Stimulated activated CD4-positive, alpha-beta T cell treated with anti-CD3 and anti-CD28 coated beads, Interleukin-1b, Interleukin-23, amount 100 ng/mL, for 1 hour (primary cell): ENCODE data around the gene WIF1.
A peak's percentile ranks its signal among the peaks of the same experiment; 100 is the strongest.

ENCODE experiments used
- DNase-seq, 2 donors: peaks; one replicate each; pipeline ENCODE4 v3.0.0-alpha.2; 2020; ENCODE audit warnings: low read depth in 2 of 2

The WIF1 gene

DNA sequence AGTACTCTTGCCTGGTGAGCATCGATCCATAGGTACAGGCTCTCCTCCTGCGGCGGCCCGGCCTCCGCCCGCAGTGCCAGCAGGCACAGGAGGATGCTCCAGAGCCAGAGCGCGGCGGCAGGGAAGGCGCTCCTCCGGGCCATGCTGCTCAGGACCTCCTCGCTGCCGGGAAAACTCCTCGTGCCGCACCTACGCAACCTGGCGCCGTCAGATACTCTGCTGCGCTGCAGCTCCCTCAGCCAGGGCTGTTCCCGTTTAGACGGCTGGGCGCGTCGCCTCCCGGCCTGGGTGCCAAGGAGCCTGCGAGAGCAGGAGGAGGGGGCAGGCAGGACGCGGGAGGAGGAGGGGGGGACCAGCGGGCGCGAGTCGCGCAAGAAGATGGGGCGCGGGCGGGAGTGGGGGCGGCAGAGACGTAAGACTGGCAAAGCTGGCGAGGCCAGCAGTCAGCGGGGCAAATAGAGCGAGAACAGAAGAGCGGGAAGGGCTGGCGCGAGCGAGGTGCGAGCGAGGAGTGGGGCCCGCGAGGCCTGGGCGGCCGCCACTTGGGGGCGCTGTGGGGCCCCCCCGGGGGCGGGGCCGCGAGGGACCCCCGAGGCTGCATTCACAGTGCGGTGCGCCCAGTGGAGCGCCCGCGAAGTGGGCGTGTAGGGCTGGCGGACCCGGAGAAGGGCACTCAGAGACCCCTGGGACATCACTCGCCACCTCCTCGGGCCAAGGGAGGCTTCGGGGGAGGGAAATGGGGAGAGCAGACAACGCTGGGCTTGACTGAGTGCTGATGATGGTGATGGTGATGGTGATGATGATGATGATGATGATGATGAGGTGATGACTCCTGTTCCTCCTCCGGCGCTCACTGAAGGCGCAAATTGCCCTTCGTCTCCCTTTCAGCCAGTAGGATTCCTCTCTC is at the start of gene WIF1:
Gene WIF1, minus strand, starts transcription at position 257 of the 907 bp plus-strand sequence. Its CDS starts 114 bp downstream, at position 143.
- no peak for DNase-seq

- DNase-seq = peak; percentile 19 to 27
These were observed 49.2 kb upstream of the WIF1 start for GRCh38 chr12:65170209-65170881.

- peak; percentile 78 to 79 for DNase-seq
These were observed 48.5 kb upstream of the WIF1 start, which contains the start of gene LEMD3 for GRCh38 chr12:65169320-65170208. Gene LEMD3 (plus strand): TSS chr12:65169583. CDS start chr12:65169597, 14 bp downstream.

DNA sequence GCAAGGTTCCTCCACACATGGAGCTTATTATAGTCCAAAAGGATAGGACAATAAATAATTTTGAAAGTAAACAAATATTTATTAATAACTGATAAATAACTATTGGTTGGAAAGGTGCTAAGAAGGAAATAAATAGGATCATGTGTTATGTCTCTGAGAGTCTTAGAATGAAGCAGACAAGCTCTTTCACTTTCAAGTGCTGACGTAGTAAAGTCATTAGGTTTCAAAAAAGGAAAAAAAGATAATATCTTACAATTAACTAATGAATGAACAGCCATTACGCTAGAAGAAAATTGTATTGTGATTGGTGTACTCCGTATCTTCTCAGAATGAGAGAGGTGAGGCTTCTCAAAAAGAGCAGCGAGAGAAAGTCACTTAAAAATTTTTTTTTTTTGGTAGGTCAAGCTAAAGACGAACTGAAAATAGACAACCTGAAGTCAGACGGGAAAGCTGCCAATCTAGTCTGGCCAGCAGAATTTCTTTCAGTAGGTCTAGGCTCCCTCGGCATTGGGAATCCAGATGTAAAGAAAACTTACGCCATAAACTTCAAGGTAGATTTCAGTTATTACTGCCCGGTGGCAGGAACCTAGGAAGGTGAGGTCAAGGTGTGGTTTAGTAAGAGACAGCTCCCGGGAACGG is 47.7 kb upstream of the WIF1 start:
- DNase-seq = no peak

- no peak for DNase-seq
These were observed 43.7 kb upstream of the WIF1 start for GRCh38 chr12:65164774-65165173.

DNA sequence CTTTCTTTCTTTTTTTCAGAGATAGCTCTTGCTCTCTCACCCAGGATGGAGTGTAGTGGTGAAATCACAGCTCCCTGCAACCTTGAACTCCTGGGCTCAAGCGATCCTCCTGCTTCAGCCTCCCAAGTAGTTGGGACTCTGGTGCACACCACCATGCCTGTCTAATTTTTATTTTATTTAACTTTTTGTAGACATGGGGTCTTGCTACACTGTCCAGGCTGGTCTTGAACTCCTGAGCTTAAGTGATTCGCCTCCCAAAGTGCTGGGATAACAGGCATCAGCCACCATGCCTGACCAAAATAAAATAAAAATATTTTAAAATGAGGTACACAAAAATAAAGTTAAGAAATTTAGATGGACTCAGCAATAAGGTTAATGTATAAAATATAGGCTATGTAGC is 43.1 kb upstream of the WIF1 start:
- no peak for DNase-seq

GRCh38 chr12:65162609-65163008 is 41.5 kb upstream of the WIF1 start:
- no peak for DNase-seq

- DNase-seq = no peak
These were observed 36.0 kb upstream of the WIF1 start for GRCh38 chr12:65157091-65157490.

GRCh38 chr12:65156366-65156841 is 35.3 kb upstream of the WIF1 start:
- no peak for DNase-seq

- DNase-seq = no peak
These were observed 34.7 kb upstream of the WIF1 start for GRCh38 chr12:65155784-65156183.

DNA sequence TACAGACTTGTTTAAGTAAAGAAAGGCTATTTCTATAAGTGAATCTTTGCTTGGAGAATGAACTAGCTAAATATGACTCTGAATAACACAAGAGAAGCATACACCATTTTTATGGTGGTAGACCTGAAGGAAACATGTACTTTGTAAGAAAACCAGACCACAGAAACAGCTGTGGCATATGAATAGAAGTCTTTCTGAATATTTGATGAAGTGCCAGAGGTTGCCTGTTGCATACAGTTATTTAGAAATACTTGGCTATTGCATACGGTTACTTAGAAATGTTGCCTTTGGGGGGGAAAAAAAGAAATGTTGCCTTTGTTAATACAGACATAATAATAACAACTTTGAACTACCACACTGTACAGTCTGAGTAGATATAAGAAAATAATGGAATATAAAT is 31.5 kb upstream of the WIF1 start:
- no peak for DNase-seq

DNA sequence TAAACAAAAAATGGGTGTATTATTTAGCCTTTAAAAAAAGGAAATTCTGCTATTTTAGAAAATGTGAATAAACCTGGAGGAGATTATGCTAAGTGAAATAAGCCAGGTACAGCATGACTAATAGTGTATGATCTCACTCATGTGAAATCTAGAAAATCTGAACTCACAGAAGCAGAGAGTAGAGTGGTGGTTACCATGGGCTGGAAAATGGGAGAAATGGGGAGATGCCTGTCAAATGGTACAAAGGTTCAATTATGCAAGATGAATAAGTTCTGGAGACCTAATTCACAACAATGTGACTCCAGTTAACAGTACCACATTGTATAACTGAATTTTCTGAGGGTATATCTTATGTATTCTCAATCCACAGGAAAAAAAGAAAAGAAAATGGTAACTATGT is 30.9 kb upstream of the WIF1 start:
- no peak for DNase-seq

GRCh38 chr12:65147312-65147905 is 26.3 kb upstream of the WIF1 start:
- DNase-seq = no peak

GRCh38 chr12:65140738-65141137 is 19.6 kb upstream of the WIF1 start:
- no peak for DNase-seq

GRCh38 chr12:65139389-65139788 is 18.3 kb upstream of the WIF1 start:
- no peak for DNase-seq

GRCh38 chr12:65133879-65134278 is 12.8 kb upstream of the WIF1 start:
- no peak for DNase-seq

- no peak for DNase-seq
These were observed 5.4 kb upstream of the WIF1 start for GRCh38 chr12:65126482-65126881.

DNA sequence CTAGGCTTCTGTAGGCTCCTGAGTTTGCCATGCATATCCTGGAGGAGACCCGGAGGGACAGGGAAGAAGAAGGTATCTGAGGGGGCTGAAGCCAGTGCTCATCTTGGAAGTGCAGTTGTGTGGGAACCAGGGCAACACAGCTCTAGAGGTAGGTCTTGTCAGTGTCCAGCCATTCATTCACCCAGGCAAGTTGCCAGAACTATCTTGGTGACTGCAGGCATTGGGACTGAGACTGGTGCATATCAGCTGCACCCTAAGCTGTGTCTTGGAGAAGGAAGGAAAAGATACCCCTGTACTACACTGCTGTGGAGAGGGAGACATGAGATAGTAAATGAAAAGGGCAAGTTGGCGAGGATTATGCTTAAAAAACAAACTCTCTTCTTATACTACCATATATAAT is 4.9 kb upstream of the WIF1 start:
- no peak for DNase-seq

DNA sequence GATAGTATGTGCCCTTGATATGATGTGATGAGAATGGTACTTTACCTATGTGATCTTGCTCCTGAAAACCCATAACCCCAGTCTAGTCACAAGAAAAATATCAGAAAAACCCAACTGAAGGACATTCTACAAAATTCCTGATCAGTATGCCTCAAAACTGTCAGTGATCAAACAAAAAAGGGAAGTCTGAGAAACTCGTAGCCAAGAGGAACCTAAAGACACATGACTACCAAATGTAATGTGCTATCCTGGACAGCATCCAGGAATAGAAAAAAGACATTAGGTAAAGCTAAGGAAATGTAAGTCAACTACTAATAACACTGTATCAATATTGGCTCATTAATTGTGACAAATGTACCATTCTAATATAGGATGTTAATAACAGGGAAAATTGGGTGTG is 4.1 kb upstream of the WIF1 start:
- no peak for DNase-seq

DNA sequence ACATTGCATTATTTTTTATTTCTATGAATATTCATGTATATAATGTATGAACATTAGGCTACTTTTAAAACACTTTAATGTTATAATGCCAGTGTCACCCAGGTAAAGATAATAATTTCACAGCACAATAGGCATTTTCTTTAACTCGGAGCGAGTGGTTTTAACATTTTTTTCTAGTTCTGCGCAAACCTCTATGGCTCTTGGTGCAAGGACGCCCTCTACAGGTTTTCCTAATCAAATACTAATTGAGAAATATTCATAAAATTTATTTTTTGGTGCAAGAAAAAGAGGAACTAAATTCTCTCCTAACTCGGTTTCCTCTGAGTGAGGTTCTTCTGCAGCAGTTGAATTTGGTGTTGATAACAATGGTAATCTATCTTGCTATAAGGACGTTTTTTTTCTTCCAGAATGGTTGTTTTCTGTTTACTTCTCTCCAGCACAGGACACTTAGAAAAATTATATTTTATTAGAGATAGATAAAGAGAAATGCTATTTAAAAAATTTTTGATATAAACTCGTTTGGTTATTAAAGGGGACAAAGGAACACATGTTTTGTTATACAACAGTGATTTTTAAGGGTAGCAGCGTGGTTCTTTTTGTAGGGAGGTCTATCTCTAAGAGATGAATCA is 2.4 kb upstream of the WIF1 start:
- DNase-seq = no peak
